ENCODE measurements around the gene UBE2F. TPM values are rescaled to one million over a fixed set of nuclear protein-coding genes. Genes with fewer than 3 reads are reported as not detected.

The UBE2F gene
- total RNA-seq, 1 experiment from 2014 or later, result 62.1 TPM

- Mint-ChIP-seq H3K9me3 (peaks cover 0 to 1% of the 10 kb centered on the region in 2 experiments; a peak in 1 of 5 replicates), H3K4me1 (peaks cover 4 to 9% of the 10 kb centered on the region in 2 experiments), H3K36me3 (ENCODE audit: insufficient read depth in 1 of 3, low read depth in 3 of 3) (no peaks in the 10 kb centered on the region), H3K27ac (no peak overlapping the region), H3K27me3 (ENCODE audit: low read depth) (peaks cover 30% of the 10 kb centered on the region), H3K4me3 (no peak overlapping the region)
- no peaks in the 10 kb centered on the region for H3K79me2 ChIP-seq (ENCODE audit: insufficient read depth, low read length)
- no peak overlapping the region for H2BK12ac ChIP-seq (ENCODE audit: insufficient read length, low read depth, low read length)
- no peak overlapping the region for H4K5ac ChIP-seq (ENCODE audit: insufficient read length, low read depth, low read length)
- no peak overlapping the region for H3K4ac ChIP-seq (ENCODE audit: low read depth, low read length)
- H3K23me2 ChIP-seq (ENCODE audit: insufficient read length, low read depth, low read length, poor library complexity, severe bottlenecking), result no peaks in the 10 kb centered on the region
- no peak overlapping the region for H3K23ac ChIP-seq (ENCODE audit: insufficient read length, low read depth, low read length)
- no peaks in the 10 kb centered on the region for H4K20me1 ChIP-seq (ENCODE audit: control insufficient read depth, insufficient read depth, insufficient read length)
- H3T11ph ChIP-seq (ENCODE audit: low read length), result no peak overlapping the region
- no peak overlapping the region for H2AK5ac ChIP-seq (ENCODE audit: insufficient read length, low read length)
- TF ChIP-seq CTCF (conservative IDR thresholded peaks at IDR 0.05), result peak; percentile 100
- H3K9ac ChIP-seq (ENCODE audit: extremely low read depth, insufficient read length, low read length), result no peak overlapping the region
- no peak overlapping the region for H2BK20ac ChIP-seq (ENCODE audit: low read depth, low read length, poor library complexity, severe bottlenecking)
- no CpG with 5 or more reads among the region's 33 CpGs for WGBS (ENCODE audit: extremely low coverage, insufficient read length, low lambda C conversion rate)
- no peak overlapping the region for H3K4me2 ChIP-seq (ENCODE audit: insufficient read depth, insufficient read length, low read length)
- H2BK120ac ChIP-seq (ENCODE audit: low read depth, low read length, poor library complexity, severe bottlenecking), result no peak overlapping the region
- no peaks in the 10 kb centered on the region for H3K79me1 ChIP-seq (ENCODE audit: insufficient read depth, low read depth, low read length, poor library complexity, severe bottlenecking)
- no peaks in the 10 kb centered on the region for H3K9me3 ChIP-seq (ENCODE audit: control insufficient read depth, low read depth, low read length)
- no peak overlapping the region for H2BK15ac ChIP-seq (ENCODE audit: low read depth, low read length)
- no peak overlapping the region for H3K18ac ChIP-seq (ENCODE audit: insufficient read length, low read depth, low read length)
- H3K14ac ChIP-seq (ENCODE audit: insufficient read depth, low read length), result no peak overlapping the region; the same call in 1 of the 2 replicates
- no peak overlapping the region for H2AFZ ChIP-seq (ENCODE audit: low read length)
- no peak overlapping the region for H3K27ac ChIP-seq (ENCODE audit: insufficient read length, low read depth, low read length)
- DNase-seq, result peak; percentile 80
- no peak overlapping the region for H4K91ac ChIP-seq (ENCODE audit: insufficient read length, low read depth, low read length)
- H4K8ac ChIP-seq (replicated peaks; ENCODE audit: insufficient read length, low read depth, low read length), result no peak overlapping the region
- no peaks in the 10 kb centered on the region for H3K4me1 ChIP-seq (ENCODE audit: insufficient read depth, low read length)
- no peaks in the 10 kb centered on the region for H3K27me3 ChIP-seq (ENCODE audit: insufficient read depth, low read length)
- no peak overlapping the region for H2BK5ac ChIP-seq (ENCODE audit: insufficient read length, low read length)
- H3K56ac ChIP-seq (ENCODE audit: insufficient read length, low read depth, low read length), result no peak overlapping the region
These were observed 43.2 kb upstream of the UBE2F start for GRCh38 chr2:237923481-237924163.

Measured in H9 (cell line).